Fibroblast of mammary gland (primary cell): Measurements from ENCODE around the gene PCGF3.
"Not testable (repeated sequence)": the region's sequence is repeated elsewhere in the genome, so short reads cannot be mapped to it uniquely, and the experiment has no call there.

Source experiments
- DNase-seq: peaks from one replicate; pipeline ENCODE4 v3.0.0-alpha.2; 2010; ENCODE audit warnings: low read depth
- H3K4me3 ChIP-seq: 2 replicates; pipeline ENCODE4 v1.5.1; 2011; ENCODE audit warnings: low read depth, mild to moderate bottlenecking, low read length, moderate library complexity; ENCODE audit not compliant: control insufficient read depth
- TF ChIP-seq, protein P1 (sequence below): conservative IDR thresholded peaks from 2 replicates; pipeline ENCODE4 v1.5.1; 2011; ENCODE audit warnings: low read depth, low read length, inconsistent platforms; ENCODE audit not compliant: control insufficient read depth, insufficient read depth

PCGF3 gene

DNA sequence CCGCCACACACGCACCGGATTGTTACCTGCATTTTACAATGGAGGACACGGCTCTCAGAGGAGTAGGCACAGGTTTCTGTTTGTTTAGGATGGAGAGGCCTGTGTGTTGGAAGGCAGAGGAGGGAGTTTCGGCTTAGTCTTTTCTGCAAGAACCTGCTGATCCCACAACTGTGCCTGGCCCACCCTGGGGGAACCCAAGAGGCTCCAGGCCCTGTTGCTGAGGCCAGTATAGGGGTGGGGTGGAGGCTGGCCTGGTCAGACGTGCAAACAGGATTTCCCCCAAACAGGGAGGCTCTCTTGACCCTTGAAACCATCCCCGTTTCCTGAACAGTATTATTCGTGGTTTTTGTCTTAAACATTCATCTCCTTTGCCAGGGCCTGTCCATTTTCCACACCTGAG, 15.9 kb upstream of the PCGF3 start:
- DNase-seq, result no peak
- TF ChIP-seq, protein P1, sequence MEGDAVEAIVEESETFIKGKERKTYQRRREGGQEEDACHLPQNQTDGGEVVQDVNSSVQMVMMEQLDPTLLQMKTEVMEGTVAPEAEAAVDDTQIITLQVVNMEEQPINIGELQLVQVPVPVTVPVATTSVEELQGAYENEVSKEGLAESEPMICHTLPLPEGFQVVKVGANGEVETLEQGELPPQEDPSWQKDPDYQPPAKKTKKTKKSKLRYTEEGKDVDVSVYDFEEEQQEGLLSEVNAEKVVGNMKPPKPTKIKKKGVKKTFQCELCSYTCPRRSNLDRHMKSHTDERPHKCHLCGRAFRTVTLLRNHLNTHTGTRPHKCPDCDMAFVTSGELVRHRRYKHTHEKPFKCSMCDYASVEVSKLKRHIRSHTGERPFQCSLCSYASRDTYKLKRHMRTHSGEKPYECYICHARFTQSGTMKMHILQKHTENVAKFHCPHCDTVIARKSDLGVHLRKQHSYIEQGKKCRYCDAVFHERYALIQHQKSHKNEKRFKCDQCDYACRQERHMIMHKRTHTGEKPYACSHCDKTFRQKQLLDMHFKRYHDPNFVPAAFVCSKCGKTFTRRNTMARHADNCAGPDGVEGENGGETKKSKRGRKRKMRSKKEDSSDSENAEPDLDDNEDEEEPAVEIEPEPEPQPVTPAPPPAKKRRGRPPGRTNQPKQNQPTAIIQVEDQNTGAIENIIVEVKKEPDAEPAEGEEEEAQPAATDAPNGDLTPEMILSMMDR, result no peak
- H3K4me3 ChIP-seq, result no peak overlapping the region

DNA sequence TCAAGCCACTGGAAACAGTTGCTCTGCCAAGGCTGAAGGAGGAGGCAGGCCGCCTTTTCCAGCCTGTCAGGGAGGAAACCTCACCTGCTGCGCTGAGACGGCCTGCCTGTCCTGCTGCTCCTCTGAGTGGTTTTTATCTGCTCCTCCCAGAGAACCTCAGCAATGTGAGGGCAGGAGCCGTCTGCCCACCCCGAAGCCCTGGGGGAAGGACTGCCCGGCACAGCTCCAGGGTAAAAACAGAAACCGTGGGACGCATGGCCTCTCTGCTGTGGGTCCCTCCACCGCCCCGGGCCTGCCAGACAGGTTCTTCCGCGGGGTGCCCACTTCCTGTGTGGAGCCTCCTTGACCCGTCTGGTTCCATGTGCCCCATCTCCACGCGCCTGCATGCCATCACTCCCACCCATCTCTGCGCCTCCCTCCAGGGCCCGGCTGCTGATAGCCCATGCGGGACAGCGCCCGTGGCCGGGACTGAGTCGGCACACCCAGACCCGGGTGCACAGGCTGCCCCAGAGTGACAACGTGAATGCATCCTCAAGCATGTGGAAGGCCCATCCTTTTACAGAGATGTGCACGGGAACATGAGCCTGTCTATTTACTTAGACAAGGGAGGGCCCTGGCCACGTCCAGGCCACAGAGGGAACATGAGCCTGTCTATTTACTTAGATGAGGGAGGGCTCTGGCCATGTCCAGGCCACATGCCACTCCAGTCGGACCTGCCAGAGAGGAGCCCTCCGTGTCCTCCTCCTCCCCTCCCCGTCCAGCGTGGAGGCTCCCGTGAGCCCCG, 12.7 kb upstream of the PCGF3 start:
- DNase-seq, result no peak
- no peak overlapping the region for H3K4me3 ChIP-seq
- TF ChIP-seq, protein P1, result no peak

DNA sequence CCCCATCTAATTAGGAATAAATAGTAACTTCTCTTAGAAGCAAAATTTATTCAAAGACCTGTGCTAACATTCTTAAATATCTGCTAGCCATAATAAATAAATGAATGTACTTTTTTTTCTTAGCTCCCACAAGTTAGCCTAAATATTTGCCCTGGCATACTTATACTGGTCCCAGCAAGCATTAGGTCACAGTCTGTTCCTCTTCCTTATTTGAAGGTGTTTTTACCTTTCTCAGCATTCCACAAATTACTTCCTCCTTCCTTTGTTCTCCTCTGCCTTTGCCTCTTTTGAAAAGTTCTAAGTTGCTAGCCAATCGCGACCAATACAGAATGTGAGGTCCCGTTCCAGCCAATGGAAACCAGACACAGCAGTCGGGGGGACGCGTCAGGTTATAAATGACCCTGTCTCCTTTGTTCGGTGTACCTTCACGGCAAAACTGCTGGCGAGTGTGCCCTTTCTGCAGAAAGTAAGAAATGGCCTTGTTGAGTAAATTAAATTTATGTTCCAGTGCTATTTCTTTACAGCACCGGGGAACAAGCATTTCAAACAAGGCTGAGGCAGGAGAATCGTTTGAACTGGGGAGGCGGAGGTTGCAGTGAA, 11.2 kb upstream of the PCGF3 start:
- not testable (repeated sequence) for DNase-seq, H3K4me3 ChIP-seq

DNA sequence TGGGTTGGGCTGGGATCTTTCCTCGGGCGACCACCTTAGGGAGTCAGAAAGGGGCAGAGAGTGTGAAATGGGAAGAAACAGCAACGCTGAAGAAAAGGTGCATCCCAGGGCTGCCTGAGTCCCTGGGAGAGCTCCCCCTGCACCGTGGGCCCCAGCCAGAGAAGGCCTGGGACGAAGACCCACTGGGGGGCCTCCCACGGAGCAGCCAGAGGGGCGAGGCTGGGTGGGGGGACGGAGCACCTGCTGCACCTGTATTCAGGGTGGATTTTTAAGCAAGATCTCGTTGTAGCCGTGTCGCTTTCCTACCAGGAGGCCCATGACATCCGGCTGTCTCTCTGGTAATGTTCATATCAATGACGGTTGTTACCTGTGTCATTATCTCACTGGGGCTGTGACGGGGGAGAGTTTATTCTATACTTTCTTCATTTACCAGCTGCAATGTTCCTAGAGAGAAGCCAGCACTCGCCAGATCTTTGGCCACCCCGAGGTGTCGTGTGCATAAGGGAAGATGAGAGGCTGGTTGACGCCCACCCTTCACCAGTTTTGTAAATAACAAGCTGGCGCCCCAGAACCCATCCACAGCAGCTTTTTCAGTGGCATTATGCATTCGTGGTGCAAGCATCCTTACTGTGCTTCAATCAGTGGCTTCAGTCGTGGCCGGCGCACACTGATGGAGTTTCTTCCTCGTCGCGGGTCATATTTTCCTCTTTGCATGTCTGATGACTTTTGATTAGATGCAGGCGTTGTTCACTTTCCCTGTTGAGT, 5.6 kb upstream of the PCGF3 start:
- H3K4me3 ChIP-seq, result no peak overlapping the region
- TF ChIP-seq, protein P1, result no peak
- no peak for DNase-seq

DNA sequence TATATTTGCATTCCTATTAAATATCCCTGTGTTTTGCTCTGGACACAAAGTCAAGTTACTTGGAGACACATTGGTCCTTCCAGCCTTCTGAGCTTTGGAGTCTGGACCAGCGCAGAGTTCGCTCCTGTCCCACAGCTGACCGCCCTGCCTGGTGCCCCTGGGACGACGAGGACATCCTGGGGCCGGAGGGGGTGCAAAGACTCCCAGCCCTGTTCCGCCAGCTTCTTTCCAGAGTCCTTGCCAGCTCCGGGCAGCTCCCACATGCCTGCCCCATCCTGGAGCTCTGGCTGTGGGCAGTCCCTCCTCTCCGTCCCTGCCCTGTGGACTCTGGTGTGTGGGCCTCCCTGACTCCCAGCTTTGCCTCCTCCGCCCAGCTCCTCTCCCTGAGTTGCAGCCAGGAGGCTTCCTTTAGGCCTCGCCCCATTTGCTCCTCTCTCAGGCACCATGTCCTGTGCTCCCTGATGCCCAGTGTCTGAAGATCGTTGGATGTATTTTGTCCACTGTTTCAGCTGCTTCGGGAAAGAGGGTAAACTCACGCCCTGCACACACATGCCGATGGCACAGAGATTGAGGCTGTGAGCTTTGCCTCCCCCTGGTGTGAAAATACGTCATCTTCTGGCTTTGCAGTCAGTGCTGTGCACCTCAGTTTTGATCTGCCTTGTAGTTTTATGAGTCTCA, 4.9 kb upstream of the PCGF3 start:
- TF ChIP-seq, protein P1, result no peak
- DNase-seq, result no peak
- no peak overlapping the region for H3K4me3 ChIP-seq

DNA sequence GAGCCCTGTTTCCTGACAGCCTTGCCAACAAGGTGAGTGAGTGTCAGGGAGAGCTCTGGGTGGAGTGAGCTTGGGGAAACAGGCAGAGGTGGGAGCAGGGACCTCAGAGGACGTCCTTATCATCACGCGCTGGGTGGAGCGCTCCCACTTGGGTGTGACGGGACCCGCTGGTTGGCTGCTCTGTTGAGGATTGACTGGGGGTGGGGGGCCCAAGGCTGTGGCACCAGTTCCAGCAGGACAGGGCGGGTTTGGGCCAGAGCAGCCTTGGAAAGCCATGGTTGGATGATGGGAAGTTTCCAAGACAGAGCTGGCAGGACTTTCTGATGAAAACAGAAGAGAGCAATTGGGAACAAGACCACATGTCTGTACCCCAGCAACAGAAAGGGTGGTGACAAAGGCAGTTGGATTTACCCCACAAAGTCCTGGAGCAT, 3.0 kb upstream of the PCGF3 start:
- TF ChIP-seq, protein P1, result no peak
- no peak overlapping the region for H3K4me3 ChIP-seq
- DNase-seq, result no peak
